ENCODE results near the gene SETD7. TPM values are rescaled to one million over a fixed set of nuclear protein-coding genes. Genes with fewer than 3 reads are reported as not detected.

The SETD7 gene
- total RNA-seq, 1 donor from 2014 or later = 44.9 TPM

GRCh38 chr4:139534287-139534950 lies 21.6 kb downstream of the SETD7 start:
- H3K4me1 ChIP-seq = peaks cover 8% of the 10 kb centered on the region
- intact Hi-C loops (cut with DNase I) = no loop called here
- no peaks in the 10 kb centered on the region for H3K27me3 ChIP-seq
- H3K27ac ChIP-seq = no peak overlapping the region
- no peak for TF ChIP-seq CTCF (IDR thresholded peaks at IDR 0.05)
- H3K36me3 ChIP-seq = peaks cover 20% of the 10 kb centered on the region
- no peak for DNase-seq
- no peaks in the 10 kb centered on the region for H3K9me3 ChIP-seq
- no peak for ATAC-seq
- H3K4me3 ChIP-seq = no peak overlapping the region

- H3K4me3 ChIP-seq = no peak overlapping the region
- peaks cover 29% of the 10 kb centered on the region for H3K36me3 ChIP-seq
- H3K9me3 ChIP-seq = no peaks in the 10 kb centered on the region
- intact Hi-C loops (cut with DNase I) = no loop called here
- no peak for DNase-seq
- H3K4me1 ChIP-seq = peaks cover 8% of the 10 kb centered on the region
- TF ChIP-seq CTCF (IDR thresholded peaks at IDR 0.05) = no peak
- H3K27me3 ChIP-seq = no peaks in the 10 kb centered on the region
- ATAC-seq = no peak
- H3K27ac ChIP-seq = no peak overlapping the region
Measured at GRCh38 chr4:139533511-139533910, 22.5 kb downstream of the SETD7 start.

- intact Hi-C loops (cut with DNase I) = no loop called here
Measured at GRCh38 chr4:139532947-139533346, 23.1 kb downstream of the SETD7 start.

GRCh38 chr4:139530833-139531427 lies 25.1 kb downstream of the SETD7 start:
- Histone ChIP-seq H3K4me3 (no peak overlapping the region), H3K36me3 (peaks cover 52% of the 10 kb centered on the region), H3K4me1 (peaks cover 7% of the 10 kb centered on the region), H3K27me3 (no peaks in the 10 kb centered on the region), H3K9me3 (no peaks in the 10 kb centered on the region), H3K27ac (no peak overlapping the region)
- ATAC-seq (peak; percentile 94), DNase-seq (no peak)
- intact Hi-C loops (cut with DNase I) = no loop called here
- peak; percentile 62 for TF ChIP-seq CTCF (IDR thresholded peaks at IDR 0.05)

More at GRCh38 chr4:139532947-139533346, 23.1 kb downstream of the SETD7 start:
- peaks cover 8% of the 10 kb centered on the region for H3K4me1 ChIP-seq
- no peak for ATAC-seq
- no peaks in the 10 kb centered on the region for H3K27me3 ChIP-seq
- no peak overlapping the region for H3K4me3 ChIP-seq
- no peak for DNase-seq
- H3K9me3 ChIP-seq = no peaks in the 10 kb centered on the region
- no peak overlapping the region for H3K27ac ChIP-seq
- TF ChIP-seq CTCF (IDR thresholded peaks at IDR 0.05) = no peak
- H3K36me3 ChIP-seq = peaks cover 35% of the 10 kb centered on the region

GRCh38 chr4:139528377-139529005 lies 27.5 kb downstream of the SETD7 start:
- Histone ChIP-seq H3K4me1 (no peaks in the 10 kb centered on the region), H3K36me3 (peaks cover 71% of the 10 kb centered on the region), H3K9me3 (no peaks in the 10 kb centered on the region), H3K27ac (peak overlapping the region; percentile 13), H3K4me3 (no peak overlapping the region), H3K27me3 (no peaks in the 10 kb centered on the region)
- DNase-seq = no peak
- TF ChIP-seq CTCF (IDR thresholded peaks at IDR 0.05) = no peak
- intact Hi-C loops (cut with DNase I) = no loop called here
- peak; percentile 53 for ATAC-seq
